Adrenal gland (tissue), 12 donors: ENCODE results near the gene TIMELESS. TPM values are rescaled to one million over a fixed set of nuclear protein-coding genes. Genes with fewer than 3 reads are reported as not detected.

Experiments used
- DNase-seq, 7 donors: peaks; one replicate each; pipeline ENCODE4 v3.0.0-alpha.2; 2019 to 2020
- H3K27ac ChIP-seq, 5 donors: fragments of 200-600 bp; sonication (generic) in 4 of 5; 1 replicate in 3 of 5; 2 replicates in 2 of 5; pipeline versions ENCODE4 v1.5.1 to v1.8.0; 2016 to 2020; ENCODE audit warnings: mild to moderate bottlenecking in 1 of 5
- H3K27me3 ChIP-seq: fragments of 200-600 bp; 2 replicates; pipeline ENCODE4 v1.8.0; 2021
- H3K36me3 ChIP-seq, 2 donors: fragments of 200-600 bp; replicated peaks in 1 of 2; 1 replicate in 1 of 2; 2 replicates in 1 of 2; pipeline versions ENCODE4 v1.5.1 to v1.8.0; 2018 to 2022
- H3K4me1 ChIP-seq, 2 donors: fragments of 200-600 bp; replicated peaks in 1 of 2; 1 replicate in 1 of 2; 2 replicates in 1 of 2; pipeline versions ENCODE4 v1.5.1 to v1.8.0; 2018 to 2021
- H3K4me3 ChIP-seq, 4 donors: fragments of 200-600 bp; sonication (generic) in 3 of 4; one replicate each; pipeline ENCODE4 v1.5.1; 2016 to 2018
- H3K9me3 ChIP-seq, 3 donors: fragments of 200-600 bp; sonication (generic) in 1 of 3; replicated peaks in 1 of 3; 1 replicate in 2 of 3; 2 replicates in 1 of 3; pipeline versions ENCODE4 v1.5.1 to v1.8.0; 2016 to 2021
- POLR2A ChIP-seq, 2 donors: fragments of 450-650 bp; IDR thresholded peaks; one replicate each; pipeline ENCODE4 v1.6.1; 2017; ENCODE audit warnings: antibody characterized with exemption in 2 of 2, mild to moderate bottlenecking in 2 of 2, moderate library complexity in 1 of 2
- WGBS, 4 donors: extraction: QIAGEN DNeasy Blood & Tissue Kit in 2 of 4; methylation state at CpG; one replicate each; pipeline versions ENCODE4 v1.1.5 to v1.1.7; 2013 to 2017; 5-methylcytosine and 5-hydroxymethylcytosine counted together
- intact Hi-C, 2 donors: fragments of 100-400 bp; cut with DNase I; formaldehyde crosslinking; loops; one replicate each; pipeline versions ENCODE4 v1.14.1 to v1.15.0; 2022 to 2023
- polyA plus RNA-seq, 3 donors: library from polyadenylated mRNA; stranded (reverse); fragments of 200-250 nt in 2 of 3; fragments of 350-450 nt in 1 of 3; fragmentation: Illumina TruSeq in 1 of 3; extraction: RNeasy Lipid Tissue Mini Kit (QIAGEN cat#74804) in 1 of 3; gene quantifications; one replicate each; pipeline ENCODE4 v1.2.3, GENCODE V29; 2013 to 2014
- total RNA-seq, 9 donors: library from RNA; depleted of rRNA in 4 of 9; stranded (reverse); fragments of >200 nt in 4 of 9; fragments of 120-200 nt in 1 of 9; fragmentation: NEBNext Ultra II Directional in 1 of 9; extraction: Animal tissue kit (Norgen Biotek cat#: 25700) in 1 of 9; gene quantifications; one replicate each; pipeline versions ENCODE4 v1.1.0 to v1.2.4, GENCODE V29; 2013 to 2023
- TF ChIP-seq, protein P1 (sequence below), 6 experiments: fragments of 450-650 bp in 4 of 6; fragments of 200-600 bp in 2 of 6; sonication (generic) in 1 of 6; IDR thresholded peaks; 1 replicate in 5 of 6; 2 replicates in 1 of 6; pipeline versions ENCODE4 v1.5.1 to v1.8.0; 2016 to 2021; ENCODE audit warnings: antibody characterized with exemption in 6 of 6, mild to moderate bottlenecking in 2 of 6, moderate library complexity in 1 of 6
- donor health status: healthy with polysubstance abuse.
- donor health status: Bipolar disorder and iron deficiency.
- donor health status: DM: yes; HTN: yes; CAD: no.
- donor health status: DM: no; HTN: no; CAD: no.
- donor health status: DM: no; HTN: no; CAD: no.
- donor health status: DM: yes; HTN: yes; CAD: no.

TIMELESS gene
- total and polyA plus RNA-seq, 12 donors: 4.6 to 9.3 (median 6.5) TPM

DNA sequence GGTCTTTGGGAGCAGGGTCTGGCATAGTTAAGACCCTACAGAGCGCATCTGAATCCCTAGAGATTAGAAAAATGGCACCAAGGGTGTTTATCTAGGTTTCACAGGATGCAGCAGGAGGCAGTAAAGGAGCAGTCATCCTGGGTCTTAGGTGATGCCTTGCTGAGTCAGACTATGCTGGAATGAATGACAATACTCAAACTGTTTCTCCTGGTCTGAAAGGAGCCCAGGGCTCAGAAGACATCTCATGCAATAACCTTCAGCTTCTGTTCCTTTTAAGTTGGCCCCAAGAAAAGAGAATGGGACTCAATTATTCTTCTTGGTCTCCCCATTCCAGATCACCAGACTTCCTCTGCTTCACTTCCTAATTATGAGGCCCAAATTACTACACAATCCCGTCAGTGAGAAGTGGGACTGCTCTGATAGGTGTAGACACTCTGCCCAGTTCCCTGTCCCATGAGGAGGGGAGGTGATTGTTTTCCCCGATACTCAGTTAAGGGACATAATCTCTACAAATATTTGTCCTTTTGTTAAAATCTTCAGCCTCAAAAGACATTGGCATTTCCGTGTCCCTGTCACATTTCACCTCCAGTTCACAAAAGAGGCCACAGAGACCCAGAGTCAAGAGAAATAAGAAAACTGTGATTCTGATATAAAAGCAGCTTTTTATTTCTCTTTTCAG, 71.8 kb downstream of the TIMELESS start:
- TF ChIP-seq, protein P1, sequence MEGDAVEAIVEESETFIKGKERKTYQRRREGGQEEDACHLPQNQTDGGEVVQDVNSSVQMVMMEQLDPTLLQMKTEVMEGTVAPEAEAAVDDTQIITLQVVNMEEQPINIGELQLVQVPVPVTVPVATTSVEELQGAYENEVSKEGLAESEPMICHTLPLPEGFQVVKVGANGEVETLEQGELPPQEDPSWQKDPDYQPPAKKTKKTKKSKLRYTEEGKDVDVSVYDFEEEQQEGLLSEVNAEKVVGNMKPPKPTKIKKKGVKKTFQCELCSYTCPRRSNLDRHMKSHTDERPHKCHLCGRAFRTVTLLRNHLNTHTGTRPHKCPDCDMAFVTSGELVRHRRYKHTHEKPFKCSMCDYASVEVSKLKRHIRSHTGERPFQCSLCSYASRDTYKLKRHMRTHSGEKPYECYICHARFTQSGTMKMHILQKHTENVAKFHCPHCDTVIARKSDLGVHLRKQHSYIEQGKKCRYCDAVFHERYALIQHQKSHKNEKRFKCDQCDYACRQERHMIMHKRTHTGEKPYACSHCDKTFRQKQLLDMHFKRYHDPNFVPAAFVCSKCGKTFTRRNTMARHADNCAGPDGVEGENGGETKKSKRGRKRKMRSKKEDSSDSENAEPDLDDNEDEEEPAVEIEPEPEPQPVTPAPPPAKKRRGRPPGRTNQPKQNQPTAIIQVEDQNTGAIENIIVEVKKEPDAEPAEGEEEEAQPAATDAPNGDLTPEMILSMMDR (IDR thresholded peaks at IDR 0.05): no peak
- TF ChIP-seq POLR2A (IDR thresholded peaks at IDR 0.05): no peak
- 65 to 75% (median 70%) methylated on average over 4 of the region's 4 CpGs for WGBS, 4 donors
- no peaks in the 10 kb centered on the region for H3K27me3 ChIP-seq
- H3K4me1 ChIP-seq: no peaks in the 10 kb centered on the region
- H3K27ac ChIP-seq: no peak overlapping the region
- no peaks in the 10 kb centered on the region for H3K36me3 ChIP-seq
- no peak overlapping the region for H3K4me3 ChIP-seq
- DNase-seq: no peak
- no peaks in the 10 kb centered on the region for H3K9me3 ChIP-seq
- intact Hi-C loops: no loop called here

DNA sequence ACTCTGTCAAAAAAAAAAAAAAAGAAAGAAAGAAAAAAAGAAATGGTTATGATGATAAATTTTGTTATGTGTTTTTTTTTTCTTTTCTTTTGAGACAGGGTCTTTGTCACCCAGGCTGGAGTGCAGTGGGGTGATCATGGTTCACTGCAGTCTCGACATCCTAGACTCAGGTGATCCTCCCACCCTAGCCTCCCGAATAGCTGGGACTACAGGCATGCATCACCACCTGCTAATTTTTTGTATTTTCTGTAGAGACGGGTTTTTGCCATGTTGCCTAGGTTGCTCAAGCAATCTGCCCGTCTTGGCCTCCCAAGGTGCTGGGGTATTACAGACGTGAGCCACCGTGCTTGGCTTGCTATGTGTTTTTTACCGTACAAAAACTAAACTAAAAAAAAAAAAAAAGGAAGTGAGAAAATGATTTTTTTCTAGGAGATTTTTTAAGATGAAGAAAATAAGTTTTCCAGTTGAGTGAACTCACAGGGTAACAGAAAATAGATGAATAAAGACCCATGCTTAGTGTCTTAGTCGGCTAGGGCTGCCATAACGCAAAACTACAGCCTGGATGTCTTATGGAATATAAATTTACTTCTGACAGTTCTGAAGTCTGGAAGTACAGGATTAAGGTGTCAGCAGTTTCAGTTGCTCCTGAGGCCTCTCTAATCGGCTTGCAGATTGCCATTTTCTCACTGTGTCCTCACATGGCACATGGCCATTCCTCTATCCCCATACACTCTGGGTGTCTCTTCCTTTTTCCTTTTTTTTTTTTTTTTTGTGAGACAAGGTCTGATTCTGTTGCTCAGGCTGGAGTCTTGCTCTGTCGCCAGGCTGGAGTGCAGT, 73.4 kb downstream of the TIMELESS start:
- H3K4me3 ChIP-seq: no peak overlapping the region
- DNase-seq: peak in 1 of 7 donors; percentile 18
- no peaks in the 10 kb centered on the region for H3K27me3 ChIP-seq
- intact Hi-C loops: no loop called here
- H3K27ac ChIP-seq: no peak overlapping the region
- 59 to 68% (median 63%) methylated on average over 11 of the region's 11 CpGs for WGBS, 4 donors
- no peaks in the 10 kb centered on the region for H3K9me3 ChIP-seq
- TF ChIP-seq, protein P1 (IDR thresholded peaks at IDR 0.05): no peak
- no peak for TF ChIP-seq POLR2A (IDR thresholded peaks at IDR 0.05)
- H3K4me1 ChIP-seq: no peaks in the 10 kb centered on the region
- H3K36me3 ChIP-seq: no peaks in the 10 kb centered on the region

DNA sequence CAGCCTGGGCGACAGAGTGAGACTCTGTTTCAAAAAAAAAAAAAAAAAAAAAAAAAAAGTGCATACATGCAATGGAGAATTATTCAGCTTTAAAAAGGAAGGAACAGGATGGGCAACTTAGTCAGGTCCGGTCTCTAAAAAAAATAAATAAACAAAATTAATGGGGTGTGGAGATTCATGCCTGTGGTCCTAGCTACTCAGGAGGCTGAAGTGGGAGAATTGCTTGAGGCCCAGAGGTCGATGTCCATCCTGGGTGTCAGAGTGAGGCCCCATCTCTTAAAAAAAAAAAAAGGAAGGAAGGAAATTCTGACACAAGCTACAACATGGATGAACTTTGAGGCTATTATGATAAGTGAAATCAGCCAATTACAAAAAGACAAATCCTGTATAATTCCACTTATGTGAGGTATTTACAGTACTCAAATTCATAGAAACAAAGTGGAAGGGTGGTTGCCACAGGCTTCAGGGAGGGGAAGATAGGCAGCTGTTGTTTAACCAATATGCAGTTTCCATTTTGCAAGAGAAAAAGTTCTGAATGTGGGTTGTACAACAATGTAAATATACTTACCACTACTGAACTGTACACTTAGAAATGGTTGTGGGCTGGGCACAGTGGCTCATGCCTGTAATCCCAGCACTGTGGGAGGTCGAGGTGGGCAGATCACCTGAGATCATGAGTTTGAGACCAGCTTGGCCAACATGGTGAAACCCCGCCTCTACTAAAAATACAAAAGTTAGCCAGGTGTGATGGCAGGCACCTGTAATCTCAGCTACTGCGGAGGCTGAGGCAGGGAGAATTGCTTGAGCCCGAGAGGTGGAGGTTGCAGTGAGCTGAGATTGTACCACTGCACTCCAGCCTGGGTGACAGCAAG, 74.3 kb downstream of the TIMELESS start:
- Histone ChIP-seq H3K9me3 (no peaks in the 10 kb centered on the region), H3K4me1 (no peaks in the 10 kb centered on the region), H3K36me3 (no peaks in the 10 kb centered on the region), H3K4me3 (no peak overlapping the region), H3K27ac (no peak overlapping the region), H3K27me3 (no peaks in the 10 kb centered on the region)
- peak in 1 of 7 donors; percentile 20 for DNase-seq
- 66 to 75% (median 67%) methylated on average over 7 of the region's 7 CpGs for WGBS, 4 donors
- intact Hi-C loops: loop anchor here in 1 of 2 donors (5.0 kb wide), 1 partner anchor 67 kb away; no protein-coding TSS in a partner anchor
- TF ChIP-seq POLR2A (IDR thresholded peaks at IDR 0.05): no peak

DNA sequence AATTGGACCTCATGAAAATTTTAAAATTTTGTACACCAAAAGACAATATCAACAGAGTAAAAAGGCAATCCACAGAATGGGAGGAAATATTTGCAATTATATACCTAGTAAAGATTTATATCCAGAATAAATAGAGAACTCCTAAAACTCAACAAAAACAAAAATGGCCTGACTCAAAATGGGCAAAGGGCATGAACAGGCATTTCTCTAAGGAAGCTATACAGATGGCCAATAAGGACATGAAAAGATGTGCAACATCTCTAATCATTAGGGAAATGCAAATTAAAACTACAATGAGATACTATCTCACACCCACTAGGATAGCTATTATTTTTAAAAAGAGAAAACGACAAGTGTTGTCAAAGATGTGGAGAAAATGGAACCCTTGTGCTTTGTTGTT, 75.7 kb downstream of the TIMELESS start:
- H3K4me1 ChIP-seq: no peaks in the 10 kb centered on the region
- no peaks in the 10 kb centered on the region for H3K9me3 ChIP-seq
- TF ChIP-seq POLR2A (IDR thresholded peaks at IDR 0.05): no peak
- TF ChIP-seq, protein P1 (IDR thresholded peaks at IDR 0.05): no peak
- no peak overlapping the region for H3K27ac ChIP-seq
- no peak for DNase-seq
- WGBS, 4 donors: 77 to 91% (median 84%) methylated on average over 1 of the region's 1 CpG
- H3K36me3 ChIP-seq: no peaks in the 10 kb centered on the region
- no peaks in the 10 kb centered on the region for H3K27me3 ChIP-seq
- no peak overlapping the region for H3K4me3 ChIP-seq
- intact Hi-C loops: loop anchor here in 1 of 2 donors (5.0 kb wide), 1 partner anchor 69 kb away; no protein-coding TSS in a partner anchor
